ENCODE results near the gene ZBTB20. TPM values are rescaled to one million over a fixed set of nuclear protein-coding genes. Genes with fewer than 3 reads are reported as not detected.

The ZBTB20 gene
- total RNA-seq, 6 donors from 2014 or later: 40.0 to 150 (median 65.8) TPM

DNA sequence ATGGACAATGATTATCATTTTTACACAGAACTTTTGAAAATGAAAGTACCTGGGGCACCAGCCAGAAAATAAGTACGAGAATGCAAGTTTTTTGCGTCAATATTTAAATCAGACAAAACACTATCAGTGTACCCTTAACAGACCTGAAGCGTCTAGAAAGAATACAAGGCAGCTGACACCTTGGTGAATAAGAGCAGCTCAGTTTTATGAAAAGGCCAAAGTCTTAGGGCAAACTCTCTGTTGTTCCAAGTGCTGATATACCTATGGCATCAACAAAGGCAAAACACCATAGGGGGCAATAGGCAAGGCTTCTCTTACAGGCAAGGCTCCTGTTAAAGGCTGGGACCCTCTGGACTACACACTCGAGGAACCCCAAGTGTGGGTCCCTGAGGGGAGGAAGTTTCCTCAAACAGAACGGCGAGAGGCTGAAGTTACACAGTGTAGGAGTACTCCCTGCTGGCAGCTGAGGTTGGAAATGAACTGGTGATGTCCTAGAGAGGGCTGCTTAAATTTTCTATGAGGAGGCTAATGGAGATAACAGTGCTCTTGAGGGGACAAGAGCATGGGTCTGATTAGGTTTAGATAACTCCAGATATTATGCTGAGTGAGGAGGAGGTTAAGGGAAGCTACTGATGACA is 562.2 kb downstream of the ZBTB20 start:
- Histone ChIP-seq H3K4me1 (no peaks in the 10 kb centered on the region), H3K27me3 (no peaks in the 10 kb centered on the region), H3K27ac (no peak overlapping the region), H3K36me3 (no peaks in the 10 kb centered on the region), H3K9me3 (no peaks in the 10 kb centered on the region), H3K4me3 (no peak overlapping the region)
- TF ChIP-seq POLR2A (IDR thresholded peaks at IDR 0.05) (no peak), EP300 (IDR thresholded peaks at IDR 0.05) (no peak), POLR2AphosphoS5 (IDR thresholded peaks at IDR 0.05) (no peak)
- TF ChIP-seq, protein P1, sequence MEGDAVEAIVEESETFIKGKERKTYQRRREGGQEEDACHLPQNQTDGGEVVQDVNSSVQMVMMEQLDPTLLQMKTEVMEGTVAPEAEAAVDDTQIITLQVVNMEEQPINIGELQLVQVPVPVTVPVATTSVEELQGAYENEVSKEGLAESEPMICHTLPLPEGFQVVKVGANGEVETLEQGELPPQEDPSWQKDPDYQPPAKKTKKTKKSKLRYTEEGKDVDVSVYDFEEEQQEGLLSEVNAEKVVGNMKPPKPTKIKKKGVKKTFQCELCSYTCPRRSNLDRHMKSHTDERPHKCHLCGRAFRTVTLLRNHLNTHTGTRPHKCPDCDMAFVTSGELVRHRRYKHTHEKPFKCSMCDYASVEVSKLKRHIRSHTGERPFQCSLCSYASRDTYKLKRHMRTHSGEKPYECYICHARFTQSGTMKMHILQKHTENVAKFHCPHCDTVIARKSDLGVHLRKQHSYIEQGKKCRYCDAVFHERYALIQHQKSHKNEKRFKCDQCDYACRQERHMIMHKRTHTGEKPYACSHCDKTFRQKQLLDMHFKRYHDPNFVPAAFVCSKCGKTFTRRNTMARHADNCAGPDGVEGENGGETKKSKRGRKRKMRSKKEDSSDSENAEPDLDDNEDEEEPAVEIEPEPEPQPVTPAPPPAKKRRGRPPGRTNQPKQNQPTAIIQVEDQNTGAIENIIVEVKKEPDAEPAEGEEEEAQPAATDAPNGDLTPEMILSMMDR (IDR thresholded peaks at IDR 0.05): no peak
- WGBS, 2 donors: 77 to 85% methylated on average over 6 of the region's 6 CpGs
- DNase-seq (no peak), ATAC-seq (ENCODE audit: low FRiP score in 2 of 2) (peak in 1 of 2 donors; percentile 58)

DNA sequence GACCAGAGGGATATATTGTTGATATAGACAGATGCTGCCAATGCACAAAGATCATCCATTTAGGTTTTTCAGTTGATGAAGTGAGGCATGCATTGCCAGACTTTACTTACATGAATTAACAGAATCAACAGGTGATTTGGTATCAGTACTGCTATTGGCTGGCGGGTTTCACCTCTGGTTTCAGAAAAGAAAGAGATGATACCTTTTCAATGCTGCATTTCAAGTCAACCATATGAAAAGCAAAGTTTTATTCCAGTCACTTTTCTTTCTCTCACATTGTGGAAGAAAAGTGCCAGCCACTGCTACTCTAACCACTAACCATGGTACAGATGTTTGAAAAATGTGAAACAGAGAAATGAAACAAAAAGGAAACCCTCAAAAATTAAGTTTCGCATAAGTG is 564.2 kb downstream of the ZBTB20 start:
- H3K27me3 ChIP-seq: no peaks in the 10 kb centered on the region
- DNase-seq (no peak), ATAC-seq (ENCODE audit: low FRiP score in 2 of 2) (no peak)
- no peak for TF ChIP-seq EP300 (IDR thresholded peaks at IDR 0.05)
- TF ChIP-seq, protein P1 (IDR thresholded peaks at IDR 0.05): no peak
- TF ChIP-seq POLR2A (IDR thresholded peaks at IDR 0.05): no peak
- TF ChIP-seq POLR2AphosphoS5 (IDR thresholded peaks at IDR 0.05): no peak
- H3K27ac ChIP-seq: no peak overlapping the region
- no peak overlapping the region for H3K4me3 ChIP-seq
- H3K4me1 ChIP-seq: no peaks in the 10 kb centered on the region
- 91 to 92% methylated on average over 2 of the region's 2 CpGs for WGBS, 2 donors
- H3K36me3 ChIP-seq: no peaks in the 10 kb centered on the region
- no peaks in the 10 kb centered on the region for H3K9me3 ChIP-seq

DNA sequence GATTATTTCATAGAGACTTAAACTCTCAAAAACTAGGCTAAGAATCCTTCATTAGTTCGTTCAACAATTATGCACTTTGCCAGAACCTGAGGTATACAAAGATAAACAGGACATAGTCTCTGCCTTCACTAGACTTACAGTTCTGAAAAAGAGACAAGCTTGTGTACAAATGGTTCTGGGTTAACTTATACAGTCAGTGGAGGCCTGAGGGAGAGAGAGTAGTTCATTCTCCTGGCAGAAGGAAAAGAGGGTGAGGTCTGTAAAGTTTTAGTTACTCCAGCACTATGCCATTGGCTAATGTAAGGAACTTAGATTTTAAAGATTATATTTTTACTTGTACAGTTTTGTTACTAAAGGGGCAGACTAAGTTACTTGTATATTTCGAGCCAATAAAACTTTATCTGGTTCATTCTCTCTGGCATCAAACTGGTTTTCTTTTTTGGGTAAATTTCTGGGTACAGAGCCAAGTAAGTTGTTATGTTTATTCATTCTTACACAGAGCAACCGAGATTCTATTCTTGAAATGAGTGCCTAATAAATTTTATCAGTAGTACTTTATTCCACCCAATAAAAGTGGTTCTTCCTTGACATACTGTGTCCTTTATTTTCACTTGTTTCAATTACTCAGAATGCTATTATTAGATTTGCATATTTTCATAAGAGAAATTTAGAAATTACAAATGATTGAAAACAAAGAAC is 574.6 kb downstream of the ZBTB20 start:
- Histone ChIP-seq H3K27ac (no peak overlapping the region), H3K4me3 (no peak overlapping the region), H3K4me1 (peaks cover 0 to 19% (median 2%) of the 10 kb centered on the region in 4 donors), H3K36me3 (no peaks in the 10 kb centered on the region), H3K9me3 (no peaks in the 10 kb centered on the region), H3K27me3 (no peaks in the 10 kb centered on the region)
- TF ChIP-seq POLR2AphosphoS5 (IDR thresholded peaks at IDR 0.05): no peak
- TF ChIP-seq POLR2A (IDR thresholded peaks at IDR 0.05): no peak
- TF ChIP-seq EP300 (IDR thresholded peaks at IDR 0.05): no peak
- TF ChIP-seq, protein P1 (IDR thresholded peaks at IDR 0.05): no peak
- ATAC-seq (ENCODE audit: low FRiP score in 2 of 2): no peak
- no peak for DNase-seq
- 62 to 63% methylated on average over 3 of the region's 3 CpGs for WGBS, 2 donors

DNA sequence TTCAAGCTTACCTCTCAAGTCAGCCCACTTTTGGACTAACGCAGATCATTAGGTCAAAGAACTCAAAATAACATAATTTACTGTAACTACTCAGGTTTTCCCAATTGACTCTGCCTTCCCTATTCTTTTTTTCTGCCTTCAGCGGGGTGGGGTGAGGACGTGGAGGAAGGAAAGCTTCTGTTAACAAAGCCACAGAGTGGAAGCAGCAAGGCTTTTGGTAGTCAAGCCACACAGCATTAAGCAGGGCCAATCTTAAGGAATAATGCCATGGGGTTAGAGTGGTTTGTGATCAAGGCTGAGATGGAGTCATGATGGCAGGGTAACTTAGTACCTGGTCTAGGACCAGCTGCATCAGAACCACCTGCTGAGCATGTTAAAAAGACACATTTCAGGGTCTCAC is 575.7 kb downstream of the ZBTB20 start:
- Histone ChIP-seq H3K4me1 (peaks cover 0 to 19% (median 4%) of the 10 kb centered on the region in 4 donors), H3K36me3 (no peaks in the 10 kb centered on the region), H3K4me3 (no peak overlapping the region), H3K27ac (no peak overlapping the region), H3K27me3 (no peaks in the 10 kb centered on the region), H3K9me3 (no peaks in the 10 kb centered on the region)
- WGBS, 2 donors: 75% methylated on average over 3 of the region's 3 CpGs
- TF ChIP-seq, protein P1 (IDR thresholded peaks at IDR 0.05): no peak
- TF ChIP-seq POLR2AphosphoS5 (IDR thresholded peaks at IDR 0.05): no peak
- TF ChIP-seq POLR2A (IDR thresholded peaks at IDR 0.05): no peak
- no peak for TF ChIP-seq EP300 (IDR thresholded peaks at IDR 0.05)
- no peak for ATAC-seq (ENCODE audit: low FRiP score in 2 of 2)
- no peak for DNase-seq
